IPS-15b (cell line): ENCODE measurements around the gene B9D1.

Experiments used
- H3K27me3 ChIP-seq: one replicate; pipeline ENCODE4 v1.6.1; 2013; ENCODE audit warnings: low read length; ENCODE audit not compliant: control insufficient read depth, insufficient read depth
- H3K36me3 ChIP-seq: one replicate; pipeline ENCODE4 v1.6.1; 2013; ENCODE audit warnings: low read length; ENCODE audit not compliant: control insufficient read depth, insufficient read depth
- H3K4me1 ChIP-seq: one replicate; pipeline ENCODE4 v1.6.1; 2013; ENCODE audit warnings: mild to moderate bottlenecking, low read length; ENCODE audit not compliant: control insufficient read depth, insufficient read depth
- H3K4me3 ChIP-seq: one replicate; pipeline ENCODE4 v1.5.1; 2013; ENCODE audit warnings: low read depth, low read length
- H3K9ac ChIP-seq: one replicate; pipeline ENCODE4 v1.6.1; 2013; ENCODE audit warnings: low read depth, mild to moderate bottlenecking, low read length
- H3K9me3 ChIP-seq: one replicate; pipeline ENCODE4 v1.6.1; 2013; ENCODE audit warnings: mild to moderate bottlenecking, low read length; ENCODE audit not compliant: control insufficient read depth, insufficient read depth

B9D1 gene

GRCh38 chr17:19330271-19330670 lies 32.3 kb downstream of the B9D1 start:
- no peaks in the 10 kb centered on the region for H3K27me3 ChIP-seq
- peaks cover 3% of the 10 kb centered on the region for H3K4me1 ChIP-seq
- H3K4me3 ChIP-seq: no peak overlapping the region
- H3K36me3 ChIP-seq: peaks cover 21% of the 10 kb centered on the region
- H3K9me3 ChIP-seq: no peaks in the 10 kb centered on the region
- no peak overlapping the region for H3K9ac ChIP-seq

DNA sequence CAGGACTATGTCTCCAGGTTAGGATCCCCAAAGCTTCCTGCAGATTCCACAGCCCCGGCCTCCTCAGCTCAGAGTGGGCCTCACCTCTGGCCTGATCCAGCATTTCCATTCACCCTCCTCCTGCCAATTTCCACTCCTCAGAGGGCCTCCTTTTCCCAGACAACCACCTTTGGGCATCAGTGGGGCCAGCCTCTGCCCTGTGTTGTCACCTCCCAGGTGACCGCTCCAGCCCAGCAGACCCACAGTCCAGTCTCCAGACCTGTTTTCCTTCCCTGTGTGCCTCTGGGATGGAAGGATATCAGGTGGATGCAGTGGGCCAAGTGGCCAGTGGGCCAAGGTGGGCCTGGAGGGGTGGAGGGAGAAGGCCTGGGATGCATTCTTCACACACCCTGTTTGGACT lies 32.7 kb downstream of the B9D1 start:
- no peaks in the 10 kb centered on the region for H3K27me3 ChIP-seq
- no peaks in the 10 kb centered on the region for H3K9me3 ChIP-seq
- H3K4me3 ChIP-seq: no peak overlapping the region
- no peak overlapping the region for H3K9ac ChIP-seq
- peaks cover 21% of the 10 kb centered on the region for H3K36me3 ChIP-seq
- H3K4me1 ChIP-seq: peaks cover 3% of the 10 kb centered on the region

- Histone ChIP-seq H3K27me3 (no peaks in the 10 kb centered on the region), H3K9ac (no peak overlapping the region), H3K36me3 (peaks cover 19% of the 10 kb centered on the region), H3K9me3 (no peaks in the 10 kb centered on the region), H3K4me3 (no peak overlapping the region), H3K4me1 (peaks cover 3% of the 10 kb centered on the region)
Measured at GRCh38 chr17:19329136-19329535, 33.4 kb downstream of the B9D1 start.

- peaks cover 1% of the 10 kb centered on the region for H3K4me1 ChIP-seq
- H3K4me3 ChIP-seq: no peak overlapping the region
- no peak overlapping the region for H3K9ac ChIP-seq
- H3K36me3 ChIP-seq: peaks cover 15% of the 10 kb centered on the region
- H3K27me3 ChIP-seq: no peaks in the 10 kb centered on the region
- H3K9me3 ChIP-seq: no peaks in the 10 kb centered on the region
Measured at GRCh38 chr17:19328441-19329061, 34.0 kb downstream of the B9D1 start.

GRCh38 chr17:19327031-19327783 lies 35.3 kb downstream of the B9D1 start:
- Histone ChIP-seq H3K4me3 (no peak overlapping the region), H3K9me3 (no peaks in the 10 kb centered on the region), H3K4me1 (no peaks in the 10 kb centered on the region), H3K36me3 (peaks cover 10% of the 10 kb centered on the region), H3K9ac (no peak overlapping the region), H3K27me3 (no peaks in the 10 kb centered on the region)

GRCh38 chr17:19325542-19325941 lies 37.0 kb downstream of the B9D1 start:
- H3K9me3 ChIP-seq: no peaks in the 10 kb centered on the region
- no peaks in the 10 kb centered on the region for H3K27me3 ChIP-seq
- peaks cover 6% of the 10 kb centered on the region for H3K36me3 ChIP-seq
- no peaks in the 10 kb centered on the region for H3K4me1 ChIP-seq
- no peak overlapping the region for H3K9ac ChIP-seq
- no peak overlapping the region for H3K4me3 ChIP-seq

- H3K4me3 ChIP-seq: no peak overlapping the region
Measured at GRCh38 chr17:19322861-19323260, 39.7 kb downstream of the B9D1 start.

DNA sequence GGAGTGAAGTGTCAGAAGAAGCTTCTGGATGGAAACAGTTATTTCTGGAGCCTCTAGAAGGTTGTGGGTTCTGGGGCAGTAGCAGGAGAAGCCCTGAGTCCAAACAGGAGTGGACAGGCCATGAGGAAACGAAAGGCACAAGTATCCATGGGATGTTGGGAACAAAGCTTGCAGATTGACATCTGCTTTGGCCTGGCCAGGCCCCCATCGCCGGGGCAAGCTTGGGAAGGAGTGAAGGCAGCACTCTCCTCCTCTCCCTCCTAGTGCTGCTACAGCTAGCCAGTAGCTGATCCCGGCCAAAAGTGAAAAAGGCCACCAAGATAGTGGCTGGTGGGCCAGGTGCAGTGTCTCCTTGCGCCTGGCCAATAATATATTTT lies 40.4 kb downstream of the B9D1 start:
- Histone ChIP-seq H3K9ac (no peak overlapping the region), H3K4me3 (no peak overlapping the region), H3K36me3 (peaks cover 6% of the 10 kb centered on the region), H3K27me3 (no peaks in the 10 kb centered on the region), H3K4me1 (peaks cover 4% of the 10 kb centered on the region), H3K9me3 (no peaks in the 10 kb centered on the region)

More at GRCh38 chr17:19322861-19323260, 39.7 kb downstream of the B9D1 start:
- Histone ChIP-seq H3K36me3 (peaks cover 6% of the 10 kb centered on the region), H3K9ac (no peak overlapping the region), H3K9me3 (no peaks in the 10 kb centered on the region), H3K27me3 (no peaks in the 10 kb centered on the region), H3K4me1 (no peaks in the 10 kb centered on the region)

DNA sequence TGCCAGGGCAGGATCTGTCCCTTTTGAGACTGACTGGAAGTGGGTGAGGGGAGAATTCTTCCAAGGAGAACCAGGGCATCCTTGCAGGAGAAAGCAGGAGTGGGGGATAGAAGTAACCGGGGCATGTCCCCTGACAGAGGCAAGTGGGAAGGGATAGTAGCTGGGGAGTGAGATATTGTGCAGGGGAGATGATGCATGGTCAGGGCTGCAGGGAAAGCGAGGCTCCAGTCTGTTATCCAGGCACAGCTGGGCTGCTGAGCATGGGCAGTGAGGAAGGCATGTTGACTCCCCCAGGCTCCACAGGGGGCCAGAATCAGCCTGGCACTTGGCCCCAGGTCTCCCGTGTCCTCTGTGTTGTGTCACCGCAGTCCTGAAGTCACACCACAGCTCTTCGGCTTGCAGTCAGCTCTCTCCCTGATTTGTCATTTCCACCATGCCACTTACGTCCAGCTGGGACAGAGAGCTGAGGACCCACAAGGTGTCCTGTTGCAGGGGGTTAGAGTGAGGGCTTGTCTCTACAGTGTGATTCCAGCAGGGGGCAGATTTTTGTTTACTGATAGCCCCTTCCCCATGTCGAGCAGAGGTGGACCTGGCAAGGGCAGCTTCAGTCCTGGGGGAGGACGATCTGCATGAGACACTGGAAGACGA lies 40.9 kb downstream of the B9D1 start:
- Histone ChIP-seq H3K4me1 (peaks cover 7% of the 10 kb centered on the region), H3K27me3 (no peaks in the 10 kb centered on the region), H3K36me3 (peaks cover 6% of the 10 kb centered on the region), H3K9me3 (no peaks in the 10 kb centered on the region), H3K4me3 (no peak overlapping the region), H3K9ac (no peak overlapping the region)

DNA sequence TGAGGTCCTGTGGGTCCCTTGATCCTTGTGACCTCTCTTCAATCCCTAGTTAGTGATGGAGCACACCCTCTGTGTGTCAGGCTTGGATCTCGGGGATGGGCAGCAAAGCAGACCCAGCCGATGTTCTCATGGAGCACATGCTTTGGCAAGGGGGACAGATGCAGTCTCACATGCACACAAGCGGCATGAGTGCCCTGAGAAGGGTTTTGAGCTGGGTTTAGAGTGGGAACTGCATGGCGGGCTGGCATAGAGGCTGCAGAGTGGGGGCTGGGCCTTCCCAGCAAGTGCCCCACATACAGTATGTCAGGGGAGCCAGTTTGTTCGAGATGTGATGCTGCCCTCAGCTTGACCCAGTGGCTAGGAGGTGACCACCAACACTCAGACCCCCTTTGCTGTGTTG lies 41.6 kb downstream of the B9D1 start:
- peaks cover 6% of the 10 kb centered on the region for H3K36me3 ChIP-seq
- H3K9me3 ChIP-seq: no peaks in the 10 kb centered on the region
- no peak overlapping the region for H3K4me3 ChIP-seq
- no peak overlapping the region for H3K9ac ChIP-seq
- H3K4me1 ChIP-seq: peaks cover 7% of the 10 kb centered on the region
- no peaks in the 10 kb centered on the region for H3K27me3 ChIP-seq

DNA sequence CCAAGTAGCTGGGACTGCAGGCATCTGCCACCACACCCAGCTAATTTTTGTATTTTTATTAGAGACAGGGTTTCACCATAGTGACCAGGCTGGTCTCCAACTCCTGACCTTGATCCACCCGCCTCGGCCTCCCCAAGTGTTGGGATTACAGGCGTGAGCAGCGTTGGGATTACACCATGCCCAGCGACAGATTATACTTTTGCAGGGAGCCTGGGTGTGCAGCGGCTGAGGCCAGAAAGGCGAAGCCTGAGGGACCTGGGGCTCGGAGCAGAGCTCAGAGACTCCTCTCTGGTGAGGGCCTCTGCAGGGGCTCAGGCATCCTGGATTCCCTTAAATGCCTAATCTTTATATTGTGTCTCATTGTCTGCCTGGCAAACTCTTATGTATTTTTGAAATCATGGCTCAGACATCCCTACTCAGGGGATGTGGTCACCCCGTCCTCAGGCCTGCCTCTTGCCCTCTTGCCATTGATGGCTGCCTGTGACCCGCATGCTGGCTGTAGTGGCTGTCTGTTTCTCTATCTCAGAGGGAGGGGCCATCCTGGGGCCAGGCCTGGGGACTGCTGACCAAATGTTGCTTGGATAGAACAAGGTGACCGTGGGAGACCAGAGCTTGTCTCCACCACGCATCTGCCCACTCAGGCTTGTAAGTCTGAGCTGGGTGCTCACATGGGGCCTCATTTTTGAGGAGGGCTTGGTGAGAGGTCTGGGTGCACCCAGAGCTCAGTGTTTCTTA lies 42.6 kb downstream of the B9D1 start:
- no peaks in the 10 kb centered on the region for H3K27me3 ChIP-seq
- H3K4me1 ChIP-seq: peaks cover 7% of the 10 kb centered on the region
- no peaks in the 10 kb centered on the region for H3K9me3 ChIP-seq
- H3K36me3 ChIP-seq: peaks cover 6% of the 10 kb centered on the region
- H3K4me3 ChIP-seq: no peak overlapping the region
- H3K9ac ChIP-seq: no peak overlapping the region
